ENCODE data around the gene ZNF627.
"Not testable (repeated sequence)": the region's sequence is repeated elsewhere in the genome, so short reads cannot be mapped to it uniquely, and the experiment has no call there.

ZNF627 gene

DNA sequence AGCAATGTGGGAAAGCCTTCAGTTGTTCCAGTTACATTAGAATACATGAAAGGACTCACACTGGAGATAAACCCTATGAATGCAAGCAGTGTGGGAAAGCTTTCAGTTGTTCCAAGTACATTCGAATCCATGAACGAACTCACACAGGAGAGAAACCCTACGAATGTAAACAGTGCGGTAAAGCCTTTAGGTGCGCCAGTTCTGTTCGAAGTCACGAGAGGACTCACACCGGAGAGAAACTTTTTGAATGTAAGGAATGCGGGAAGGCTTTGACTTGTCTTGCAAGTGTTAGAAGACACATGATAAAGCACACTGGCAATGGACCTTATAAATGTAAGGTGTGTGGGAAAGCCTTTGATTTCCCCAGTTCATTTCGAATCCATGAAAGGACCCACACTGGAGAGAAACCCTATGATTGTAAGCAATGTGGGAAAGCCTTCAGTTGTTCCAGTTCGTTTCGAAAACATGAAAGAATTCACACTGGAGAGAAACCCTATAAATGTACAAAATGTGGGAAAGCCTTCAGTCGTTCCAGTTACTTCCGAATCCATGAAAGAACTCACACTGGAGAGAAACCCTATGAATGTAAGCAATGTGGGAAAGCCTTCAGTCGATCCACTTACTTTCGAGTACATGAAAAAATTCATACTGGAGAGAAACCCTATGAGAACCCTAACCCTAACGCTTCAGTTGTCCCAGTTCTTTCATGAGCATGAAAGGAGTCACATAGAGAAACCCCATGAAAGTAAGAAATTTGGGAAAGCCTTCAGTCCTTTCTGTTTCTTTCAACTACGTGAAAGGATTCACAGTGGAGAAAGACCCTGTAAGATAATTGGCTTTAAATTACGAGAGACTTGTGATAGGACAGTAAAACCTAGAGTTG lies 20.1 kb downstream of the ZNF627 start:
- no peak overlapping the region for H3K4me3 ChIP-seq (ENCODE audit: low read length)

DNA sequence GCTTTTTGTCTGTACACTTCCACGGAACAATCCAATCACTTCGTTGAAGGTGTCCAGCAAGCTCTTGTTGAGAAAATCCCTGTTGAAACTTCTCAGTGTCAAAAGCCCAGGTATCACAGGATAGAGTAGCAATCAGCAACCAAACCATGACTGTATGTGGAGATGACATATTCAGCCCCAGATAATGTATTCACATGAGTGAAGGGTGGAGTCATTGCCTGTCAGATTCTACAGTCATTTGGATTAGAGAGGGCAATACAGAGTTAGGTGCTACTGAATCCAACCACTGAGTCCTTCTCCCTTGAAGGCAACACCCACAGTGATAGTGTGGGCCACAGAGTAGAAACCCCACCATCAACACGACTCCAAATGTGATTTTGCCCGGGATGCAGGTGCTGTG lies 23.3 kb downstream of the ZNF627 start:
- no peak overlapping the region for H3K4me3 ChIP-seq (ENCODE audit: low read length)
- no peak for DNase-seq (ENCODE audit: low read depth, low spot score)

More for the DNA sequence above, 20.1 kb downstream of the ZNF627 start:
- no peak for DNase-seq (ENCODE audit: low read depth, low spot score)

DNA sequence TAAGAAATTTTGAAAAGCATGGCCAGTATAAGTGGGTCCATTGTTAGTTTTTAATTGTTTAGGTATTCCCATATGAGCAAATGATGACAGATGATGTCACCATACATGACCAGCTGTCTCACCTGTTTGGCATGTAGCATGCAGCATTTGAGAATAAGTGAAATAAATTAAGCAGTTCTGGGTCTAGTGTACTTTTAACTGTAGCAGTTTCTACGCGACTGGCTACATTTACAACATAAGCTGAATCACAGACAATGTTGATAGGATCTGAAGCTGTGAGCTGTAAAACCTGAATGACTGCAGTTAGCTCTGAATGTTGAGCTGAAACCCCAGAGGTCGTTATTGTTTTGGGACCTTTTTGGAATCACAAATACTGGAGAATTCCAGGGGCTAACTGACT lies 25.1 kb downstream of the ZNF627 start:
- not testable (repeated sequence) for H3K4me3 ChIP-seq (ENCODE audit: low read length); DNase-seq (ENCODE audit: low read depth, low spot score)

DNA sequence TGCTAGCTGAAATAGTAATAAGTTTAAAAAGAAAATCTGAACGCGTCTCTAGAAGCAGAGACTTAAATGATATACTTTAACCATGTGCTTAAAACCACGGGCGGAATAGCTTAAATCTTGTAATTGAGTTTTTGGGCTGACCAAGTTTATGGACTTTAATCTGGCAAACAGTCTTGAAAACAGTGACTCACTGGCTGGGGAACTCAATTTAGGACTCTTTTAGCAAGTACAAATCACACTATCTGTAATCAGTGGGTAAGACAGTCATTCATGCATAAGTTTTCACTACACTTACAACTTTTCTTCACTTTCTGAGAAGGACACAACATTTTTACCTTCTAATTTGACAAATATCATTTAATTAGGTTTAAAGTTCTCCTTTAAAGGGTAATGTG lies 26.8 kb downstream of the ZNF627 start:
- no peak overlapping the region for H3K4me3 ChIP-seq (ENCODE audit: low read length)
- no peak for DNase-seq (ENCODE audit: low read depth, low spot score)

DNA sequence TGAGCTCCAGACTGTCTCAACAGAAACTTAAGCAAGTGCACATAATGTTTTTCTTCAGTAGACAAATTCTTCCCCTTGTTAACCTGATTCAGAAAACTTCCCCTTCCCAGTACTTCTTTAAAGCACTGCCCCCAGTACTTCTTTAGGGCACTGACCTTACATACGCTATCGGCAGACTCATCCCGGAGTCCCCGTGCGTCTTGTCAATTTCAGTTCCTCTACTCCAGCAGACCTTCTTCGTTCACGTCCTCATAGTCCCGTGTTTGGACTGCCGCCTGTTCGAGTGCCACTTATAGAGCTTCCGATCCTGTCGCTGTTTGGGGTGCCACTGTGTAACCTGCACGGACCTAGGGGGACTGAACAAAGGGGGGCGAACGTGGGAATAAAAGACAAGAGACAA lies 29.0 kb downstream of the ZNF627 start:
- DNase-seq (ENCODE audit: low read depth, low spot score) = no peak
- no peak overlapping the region for H3K4me3 ChIP-seq (ENCODE audit: low read length)

DNA sequence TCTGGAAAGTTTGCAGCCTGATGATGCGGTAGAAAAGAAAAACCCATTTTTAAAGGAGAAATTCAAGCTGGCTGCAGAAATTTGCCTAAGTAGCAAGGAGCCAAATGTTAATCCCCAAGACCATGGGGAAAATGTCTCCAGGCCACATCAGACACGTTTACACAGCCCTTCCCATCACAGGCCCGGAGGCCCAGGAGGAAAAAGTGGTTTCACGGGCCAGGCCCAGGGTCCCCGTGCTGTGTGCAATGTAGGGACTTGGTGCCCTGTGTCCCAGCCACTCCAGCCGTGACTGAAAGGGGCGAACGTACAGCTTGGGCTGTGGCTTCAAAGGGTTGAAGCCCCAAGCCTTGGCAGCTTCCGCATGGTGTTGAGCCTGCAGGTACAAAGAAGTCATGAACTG lies 35.9 kb downstream of the ZNF627 start:
- DNase-seq (ENCODE audit: low read depth, low spot score) = no peak
- H3K4me3 ChIP-seq (ENCODE audit: low read length) = no peak overlapping the region

DNA sequence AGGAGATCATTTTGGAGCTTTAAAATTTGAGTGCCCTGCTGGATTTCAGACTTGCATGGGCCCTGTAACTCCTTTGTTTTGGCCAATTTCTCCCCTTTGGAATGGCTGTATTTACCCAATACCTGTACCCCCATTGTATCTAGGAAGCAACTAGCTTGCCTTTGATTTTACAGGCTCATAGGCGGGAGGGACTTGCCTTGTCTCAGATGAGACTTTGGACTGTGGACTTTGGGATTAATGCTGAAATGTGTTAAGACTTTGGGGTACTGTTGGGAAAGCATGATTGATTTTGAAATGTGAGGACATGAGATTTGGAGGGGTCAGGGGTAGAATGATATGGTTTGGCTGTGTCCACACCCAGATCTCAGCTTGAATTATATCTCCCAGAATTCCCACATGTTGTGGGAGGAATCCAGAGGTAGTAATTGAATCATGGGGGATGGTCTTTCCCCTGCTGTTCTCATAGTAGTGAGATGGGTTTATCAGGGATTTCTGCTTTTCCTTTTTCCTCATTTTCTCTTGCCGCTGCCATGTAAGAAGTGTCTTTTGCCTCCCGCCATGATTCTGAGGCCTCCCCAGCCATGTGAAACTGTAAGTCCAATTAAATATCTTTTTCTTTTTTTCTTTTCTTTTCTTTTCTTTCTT lies 36.9 kb downstream of the ZNF627 start:
- not testable (repeated sequence) for DNase-seq (ENCODE audit: low read depth, low spot score); H3K4me3 ChIP-seq (ENCODE audit: low read length)

DNA sequence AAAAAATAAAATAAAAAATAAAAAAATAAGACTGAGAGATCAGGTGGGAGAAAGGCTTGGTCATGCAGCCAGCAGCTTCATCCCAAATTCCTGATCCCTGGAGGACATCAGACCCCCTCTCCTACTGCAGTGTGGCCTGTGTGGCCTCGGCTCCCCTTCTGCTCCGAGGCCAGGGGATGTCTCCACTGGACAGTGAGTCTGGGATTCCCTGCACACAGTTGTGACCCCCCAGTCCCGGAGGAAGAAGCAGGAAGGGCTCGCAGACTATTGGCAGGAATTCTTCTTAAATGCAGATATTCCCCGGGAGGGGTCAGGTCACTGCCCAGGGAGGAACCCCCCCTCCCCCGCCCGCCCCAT lies 41.9 kb downstream of the ZNF627 start:
- peak overlapping the region; percentile 87 for H3K4me3 ChIP-seq (ENCODE audit: low read length)
- DNase-seq (ENCODE audit: low read depth, low spot score) = no peak

DNA sequence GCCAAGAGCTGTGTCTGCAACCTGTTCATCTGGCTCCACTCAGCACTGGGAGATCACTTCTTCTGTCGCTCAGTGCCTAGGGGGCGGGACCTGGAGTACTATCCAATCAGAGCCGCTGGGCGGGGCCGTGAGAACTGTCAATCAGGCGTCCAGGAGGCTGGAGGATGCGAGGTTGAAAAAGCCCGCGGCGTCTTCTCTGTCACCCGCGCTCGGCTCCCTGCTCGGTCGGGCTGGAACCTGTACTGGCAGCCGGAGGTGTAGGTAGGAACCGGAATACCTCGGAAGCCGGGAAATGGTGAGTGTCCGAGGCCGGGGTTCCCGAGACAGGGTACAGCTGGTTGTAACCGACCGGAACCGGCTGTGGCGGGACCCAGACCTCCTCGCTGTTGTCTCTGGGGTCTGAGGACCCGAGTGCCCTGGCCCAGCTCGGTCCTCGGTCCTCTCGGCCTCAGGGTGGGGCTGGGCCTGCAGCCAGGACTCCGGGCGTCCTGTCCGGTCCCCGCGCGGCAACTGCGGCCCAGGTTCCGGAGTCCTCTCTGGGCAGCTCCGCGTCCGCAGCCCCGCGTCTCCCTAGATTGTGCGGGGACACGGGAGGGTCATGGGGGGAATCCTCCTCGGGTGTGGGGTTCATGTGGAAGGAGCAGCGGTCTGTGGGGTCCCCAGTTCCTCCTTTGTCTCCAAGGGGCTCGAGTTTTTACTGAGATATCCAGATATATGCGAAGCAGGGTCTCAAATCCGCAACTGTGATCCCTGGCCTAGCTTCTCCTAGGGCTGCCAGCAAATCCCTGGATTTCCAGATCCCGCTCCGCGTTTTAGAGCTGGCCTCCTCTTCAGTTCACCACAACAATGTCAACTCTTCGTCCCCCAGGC lies 42.6 kb downstream of the ZNF627 start:
- H3K4me3 ChIP-seq (ENCODE audit: low read length) = peak overlapping the region; percentile 87
- peak; percentile 92 for DNase-seq (ENCODE audit: low read depth, low spot score)

DNA sequence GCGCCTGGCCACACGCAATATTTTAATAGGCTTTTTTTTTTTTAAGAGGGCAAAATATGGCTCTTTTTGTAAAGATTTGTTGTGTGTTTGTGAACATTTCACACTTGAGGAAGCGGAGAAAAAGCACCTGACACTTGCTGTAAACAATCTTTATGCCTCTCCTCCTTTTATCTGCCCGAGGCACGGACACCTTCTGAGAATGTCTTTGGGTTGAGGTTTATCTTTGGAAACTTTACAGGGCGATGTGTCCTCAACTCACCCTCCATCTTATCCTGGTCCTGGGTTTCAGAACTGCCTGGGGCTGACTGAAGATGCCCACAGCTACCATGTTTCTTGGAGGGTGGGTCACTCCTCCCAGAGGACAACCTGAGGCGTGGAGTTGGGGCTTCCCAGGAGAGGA lies 44.0 kb downstream of the ZNF627 start:
- DNase-seq (ENCODE audit: low read depth, low spot score) = no peak
- no peak overlapping the region for H3K4me3 ChIP-seq (ENCODE audit: low read length)

DNA sequence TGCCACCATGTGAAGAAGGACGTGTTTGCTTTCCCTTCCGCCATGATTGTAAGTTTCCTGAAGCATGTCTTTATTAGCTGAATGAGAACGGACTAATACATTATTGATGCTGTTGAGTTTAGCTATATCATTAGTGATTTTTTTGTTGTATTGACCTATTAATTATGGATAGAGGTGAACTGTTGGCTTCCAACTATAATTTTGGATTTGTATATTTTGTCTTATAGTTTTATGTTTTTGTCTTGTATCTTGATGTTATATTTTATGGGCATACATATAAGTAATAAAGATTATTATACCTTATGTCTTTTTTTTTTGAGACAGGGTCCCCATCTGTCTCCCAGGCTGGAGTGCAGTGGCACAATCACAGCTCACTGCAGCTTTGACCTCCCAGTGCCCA lies 45.6 kb downstream of the ZNF627 start:
- DNase-seq (ENCODE audit: low read depth, low spot score) = no peak

DNA sequence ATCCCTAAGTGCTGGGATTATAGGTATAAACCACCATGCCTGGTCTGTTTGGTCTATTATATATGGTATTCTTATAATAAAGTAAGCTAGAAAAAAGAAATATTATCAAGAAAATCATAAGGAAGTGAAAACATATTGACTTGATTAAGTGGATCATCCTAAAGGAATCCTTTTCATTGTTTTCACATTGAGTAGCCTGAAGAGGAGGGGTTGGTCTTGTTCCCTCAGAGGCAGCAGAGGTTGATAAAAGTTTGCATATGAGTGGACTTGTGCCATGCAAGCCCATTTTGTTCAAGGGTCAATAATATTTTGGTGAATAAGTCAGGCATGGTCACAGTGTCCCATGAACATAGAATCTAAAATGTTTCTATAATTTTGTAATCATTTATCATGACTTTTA lies 52.7 kb downstream of the ZNF627 start:
- DNase-seq (ENCODE audit: low read depth, low spot score) = no peak
- no peak overlapping the region for H3K4me3 ChIP-seq (ENCODE audit: low read length)

More for the DNA sequence above, 45.6 kb downstream of the ZNF627 start:
- H3K4me3 ChIP-seq (ENCODE audit: low read length) = no peak overlapping the region

DNA sequence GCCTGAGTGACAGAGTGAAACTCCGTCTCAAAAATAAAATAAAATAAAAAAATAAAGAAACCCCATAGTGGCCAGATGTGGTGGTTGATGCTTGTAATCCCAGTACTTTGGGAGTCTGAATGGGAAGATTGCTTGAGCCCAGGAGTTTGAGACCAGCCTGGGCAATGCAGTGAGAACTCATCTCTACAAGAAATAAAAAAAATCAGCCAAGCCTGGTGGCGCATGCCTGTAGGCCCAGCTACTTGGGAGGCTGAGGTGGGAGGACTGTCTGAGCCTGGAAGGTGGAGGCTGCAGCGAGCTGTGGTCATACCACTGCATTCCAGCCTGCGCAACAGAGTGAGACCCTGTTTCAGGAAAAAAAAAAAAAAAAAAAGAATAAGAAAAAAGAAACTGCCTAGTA lies 53.8 kb downstream of the ZNF627 start:
- no peak for DNase-seq (ENCODE audit: low read depth, low spot score)
- no peak overlapping the region for H3K4me3 ChIP-seq (ENCODE audit: low read length)

DNA sequence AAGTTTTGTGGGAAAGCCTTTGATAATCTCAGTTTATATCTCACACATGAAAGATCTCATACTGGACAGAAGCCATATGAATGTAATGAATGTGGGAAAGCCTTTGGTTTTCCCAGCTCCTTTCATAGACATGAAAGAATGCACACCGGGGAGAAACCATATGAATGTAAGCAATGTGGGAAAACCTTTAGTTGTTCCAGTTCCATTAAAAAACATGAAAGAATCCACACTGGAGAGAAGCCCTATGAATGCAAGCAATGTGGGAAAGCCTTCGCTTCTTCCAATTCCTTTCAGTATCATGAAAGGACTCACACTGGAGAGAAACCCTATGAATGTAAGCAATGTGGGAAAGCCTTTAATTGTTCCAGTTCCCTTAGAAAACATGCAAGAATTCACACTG lies 54.8 kb downstream of the ZNF627 start:
- no peak for DNase-seq (ENCODE audit: low read depth, low spot score)
- no peak overlapping the region for H3K4me3 ChIP-seq (ENCODE audit: low read length)

DNA sequence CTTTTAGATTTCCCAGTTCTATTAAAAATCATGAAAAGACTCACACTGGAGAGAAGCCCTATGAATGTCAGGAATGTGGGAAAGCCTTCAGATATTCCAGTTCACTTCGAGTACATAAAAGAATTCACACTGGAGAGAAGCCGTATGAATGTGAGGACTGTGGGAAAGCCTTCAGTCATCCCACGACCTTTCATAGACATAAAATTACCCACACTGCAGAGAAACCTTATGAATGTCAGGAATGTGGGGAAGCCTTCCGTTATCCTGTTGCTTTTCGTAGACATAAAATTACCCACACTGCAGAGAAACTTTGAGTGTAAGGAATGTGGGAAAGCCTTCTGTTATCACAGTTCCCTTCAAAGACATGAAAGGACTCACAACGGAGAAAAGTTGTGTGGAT lies 55.2 kb downstream of the ZNF627 start:
- no peak overlapping the region for H3K4me3 ChIP-seq (ENCODE audit: low read length)
- no peak for DNase-seq (ENCODE audit: low read depth, low spot score)

DNA sequence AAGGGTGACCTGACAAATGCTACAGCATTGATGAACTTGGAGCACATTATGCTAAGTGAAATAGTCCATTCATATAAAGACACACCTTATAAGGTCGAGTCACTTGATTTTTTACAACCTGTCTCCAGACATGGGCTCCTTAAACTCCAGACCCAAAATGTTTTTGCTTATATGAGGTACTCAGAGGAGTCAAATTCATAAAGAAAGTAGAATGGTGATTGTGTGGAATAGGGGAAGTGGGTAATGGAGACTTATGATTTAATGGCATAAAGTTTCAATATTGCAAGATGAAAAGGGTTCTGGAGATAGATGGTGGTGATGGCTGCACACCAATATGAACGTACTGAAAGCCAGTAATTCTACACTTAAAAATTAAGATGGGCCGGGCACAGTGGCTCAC lies 59.3 kb downstream of the ZNF627 start:
- DNase-seq (ENCODE audit: low read depth, low spot score) = no peak

DNA sequence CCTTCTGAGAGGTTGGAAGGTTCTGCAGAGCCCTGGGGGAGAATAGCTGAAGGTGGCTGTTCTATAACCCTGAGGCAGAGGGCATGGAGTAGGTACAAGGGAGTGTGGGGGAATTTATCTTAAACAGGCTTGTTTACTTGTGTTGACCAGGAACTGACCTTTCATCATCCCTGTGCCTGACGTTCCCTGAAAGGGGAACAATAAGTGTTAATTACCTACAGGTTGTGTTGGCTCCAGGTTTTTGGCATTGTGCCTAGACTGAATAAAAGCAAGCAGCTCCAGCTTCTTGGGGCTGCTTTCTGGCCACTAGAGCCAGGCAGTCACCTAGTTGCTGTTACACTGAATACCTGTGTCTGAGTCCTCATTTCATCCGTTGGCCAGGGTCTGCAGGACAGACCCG lies 60.0 kb downstream of the ZNF627 start:
- no peak for DNase-seq (ENCODE audit: low read depth, low spot score)
- no peak overlapping the region for H3K4me3 ChIP-seq (ENCODE audit: low read length)

More for the DNA sequence above, 59.3 kb downstream of the ZNF627 start:
- H3K4me3 ChIP-seq (ENCODE audit: low read length) = no peak overlapping the region

DNA sequence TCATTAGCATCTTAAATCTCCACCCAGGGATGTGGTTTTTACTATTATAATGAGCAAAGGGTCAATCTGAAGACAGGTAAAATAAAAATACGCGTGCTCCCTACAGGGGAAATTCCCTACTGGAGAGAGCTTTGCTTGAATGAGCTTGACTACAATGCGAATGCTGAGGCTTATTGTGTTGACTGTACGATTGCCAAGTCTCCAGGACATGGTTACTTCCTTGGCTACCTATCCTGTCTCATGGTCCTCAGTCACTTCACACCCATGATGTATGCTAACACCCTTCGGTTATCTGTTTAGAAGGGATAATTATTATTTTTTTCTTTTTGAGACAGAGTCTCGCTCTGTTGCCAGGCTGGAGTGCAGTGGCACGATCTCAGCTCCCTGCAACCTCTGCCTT lies 61.7 kb downstream of the ZNF627 start:
- no peak for DNase-seq (ENCODE audit: low read depth, low spot score)
- H3K4me3 ChIP-seq (ENCODE audit: low read length) = no peak overlapping the region

DNA sequence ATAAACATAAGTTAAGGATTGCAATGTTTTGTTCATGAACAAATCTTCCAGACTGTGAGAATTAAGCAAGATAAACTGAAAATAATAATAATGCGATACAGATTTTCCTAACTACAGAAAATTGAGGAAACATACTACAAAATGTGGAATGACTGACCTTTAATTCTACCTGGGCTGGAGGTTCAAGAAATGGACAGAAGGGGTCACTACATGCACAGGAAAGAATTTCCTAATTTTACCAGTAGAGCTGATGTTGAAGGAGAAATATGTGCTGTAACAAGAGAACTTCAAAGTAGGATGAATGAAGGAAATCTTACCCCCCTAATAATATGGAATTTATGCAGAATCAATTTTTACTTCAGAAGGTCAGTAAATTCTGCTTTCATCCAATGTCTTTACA lies 62.3 kb downstream of the ZNF627 start:
- DNase-seq (ENCODE audit: low read depth, low spot score) = no peak
- H3K4me3 ChIP-seq (ENCODE audit: low read length) = no peak overlapping the region

DNA sequence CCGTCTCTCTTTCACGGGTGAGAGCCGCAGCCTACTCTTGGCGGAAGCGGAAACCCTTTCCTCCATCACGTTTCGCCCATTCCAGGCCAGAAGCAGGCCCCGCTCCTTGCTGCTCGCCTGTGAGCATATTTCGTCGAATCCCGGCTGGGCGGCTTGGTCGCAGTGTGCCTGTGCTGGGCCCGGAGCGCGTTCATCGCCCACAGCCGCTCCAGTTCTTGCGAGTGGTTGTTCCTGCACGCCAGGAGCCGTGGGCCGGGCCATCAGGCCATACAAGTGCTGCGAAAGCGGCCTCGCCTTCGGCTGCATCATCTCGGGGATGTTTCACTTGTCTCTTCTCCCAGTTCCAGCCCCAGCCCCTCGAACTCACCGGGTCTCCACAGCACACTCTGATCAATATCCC lies 65.0 kb downstream of the ZNF627 start:
- no peak overlapping the region for H3K4me3 ChIP-seq (ENCODE audit: low read length)
- no peak for DNase-seq (ENCODE audit: low read depth, low spot score)
